ENCODE measurements around the gene TRIM22. TPM values are rescaled to one million over a fixed set of nuclear protein-coding genes. Genes with fewer than 3 reads are reported as not detected.

The TRIM22 gene
- total and polyA plus RNA-seq, 9 of the 15 experiments (the other 6 are each of a cell fraction or from before 2014, with no cell fraction given), result 0.06 to 1.1 (median 0.18) TPM; not detected in 2

GRCh38 chr11:5671831-5672230, 17.8 kb upstream of the TRIM22 start (continued):
- TF ChIP-seq ETS1 (conservative IDR thresholded peaks at IDR 0.05; ENCODE audit: control insufficient read depth, low read depth, low read length), result no peak

GRCh38 chr11:5674391-5674790, 15.2 kb upstream of the TRIM22 start:
- H3K9me1 ChIP-seq (ENCODE audit: control insufficient read depth, insufficient read depth, low read length), result no peaks in the 10 kb centered on the region
- no peak overlapping the region for H3K27ac ChIP-seq (ENCODE audit: extremely low read depth, low read depth, low read length)
- no peak overlapping the region for H3K4me2 ChIP-seq (ENCODE audit: insufficient read depth, low read length)
- no TSS peak for BruUV-seq (replicated peaks)
- no peak overlapping the region for H3K4me3 ChIP-seq
- 71% methylated on average over 4 of the region's 4 CpGs for WGBS (ENCODE audit: insufficient coverage, low coverage, missing lambda C conversion rate)
- peak; percentile 35; the same call in 1 of the 3 replicates for ATAC-seq
- H2AFZ ChIP-seq (ENCODE audit: low read depth, low read length), result no peak overlapping the region
- intact Hi-C loops (cut with micrococcal nuclease), result no loop called here
- in situ Hi-C loops (cut with MboI), result no loop called here
- TF ChIP-seq CTCFL (IDR thresholded peaks at IDR 0.05; ENCODE audit: borderline replicate concordance, insufficient read depth, low read depth, low read length, poor library complexity, severe bottlenecking), result no peak
- no peak for TF ChIP-seq HNRNPK (IDR thresholded peaks at IDR 0.05; ENCODE audit: low read depth, low read length, poor library complexity, severe bottlenecking)
- peaks cover 18% of the 10 kb centered on the region; the same call in 1 of the 3 replicates for H3K36me3 ChIP-seq (ENCODE audit: control insufficient read depth, insufficient read depth, low read length)
- POLR2A ChIA-PET, result no interaction called here
- no peaks in the 10 kb centered on the region for H4K20me1 ChIP-seq (replicated peaks; ENCODE audit: control insufficient read depth, insufficient read depth, low read length)
- H3K9me3 ChIP-seq (replicated peaks; ENCODE audit: control insufficient read depth, insufficient read depth, low read depth, low read length), result no peaks in the 10 kb centered on the region
- DNase-seq (ENCODE audit: extremely low read depth in 1 of 4, low spot score in 3 of 4), result no peak
- FAIRE-seq, result no peak
- no peaks in the 10 kb centered on the region for H3K4me1 ChIP-seq (replicated peaks in 1 of 2; ENCODE audit: control insufficient read depth in 2 of 2, insufficient read depth in 2 of 2, low read length in 2 of 2)
- CTCF ChIA-PET (ENCODE audit: low intra/inter-chr PET ratio), result no interaction called here
- no peaks in the 10 kb centered on the region for H3K79me2 ChIP-seq (ENCODE audit: control insufficient read depth, insufficient read depth, low read length)
- no peak overlapping the region for H3K9ac ChIP-seq (ENCODE audit: insufficient read depth in 1 of 2, low read depth in 2 of 2, low read length in 2 of 2)
- H3K27me3 ChIP-seq (ENCODE audit: control insufficient read depth in 2 of 2, insufficient read depth in 2 of 2, low read length in 2 of 2), result no peaks in the 10 kb centered on the region

Data from K562 (cell line).